GM12878 (cell line): ENCODE results near the gene SMURF1.

Experiments used
- ESRRA ChIP-seq: IDR thresholded peaks from 2 replicates; pipeline ENCODE4 v1.6.1; 2012; ENCODE audit warnings: mild to moderate bottlenecking, low read length, improper control_type of control experiment
- POU2F2 ChIP-seq: IDR thresholded peaks from 3 replicates; pipeline ENCODE4 v1.6.1; 2011; ENCODE audit warnings: low read depth, mild to moderate bottlenecking, low read length, borderline replicate concordance
- RFX5 ChIP-seq: IDR thresholded peaks from 2 replicates; pipeline ENCODE4 v1.6.1; 2011; ENCODE audit warnings: low read depth, low read length, improper control_type of control experiment
- SMARCA5 ChIP-seq: fragments of 450-650 bp; IDR thresholded peaks from 2 replicates; pipeline ENCODE4 v1.6.1; 2017; ENCODE audit warnings: mild to moderate bottlenecking
- TCF3 ChIP-seq: IDR thresholded peaks from 2 replicates; pipeline ENCODE4 v1.6.1; 2012; ENCODE audit warnings: low read depth, mild to moderate bottlenecking, low read length, borderline replicate concordance; ENCODE audit not compliant: insufficient read depth
- ZZZ3 ChIP-seq: IDR thresholded peaks from 2 replicates; pipeline ENCODE4 v1.6.1; 2011; ENCODE audit warnings: low read depth; ENCODE audit not compliant: control insufficient read depth, insufficient read length

- TF ChIP-seq SMARCA5: no peak
- no peak for TF ChIP-seq TCF3
- no peak for TF ChIP-seq POU2F2
- no peak for TF ChIP-seq ZZZ3
- no peak for TF ChIP-seq RFX5
- no peak for TF ChIP-seq ESRRA
These were observed 140.5 kb downstream of the SMURF1 start for GRCh38 chr7:99003419-99003818.
